GM19438 (cell line): Measurements from ENCODE around the gene PDE8A.
"Not testable (repeated sequence)": the region's sequence is repeated elsewhere in the genome, so short reads cannot be mapped to it uniquely, and the experiment has no call there.

Source experiments
- ATAC-seq: cut with Tn5 transposase; IDR thresholded peaks from one replicate; pipeline ENCODE4 v1.9.1; 2021; ENCODE audit warnings: low read depth; ENCODE audit not compliant: unreplicated experiment

Gene PDE8A

GRCh38 chr15:84960391-84961113 is 21.1 kb upstream of the PDE8A start:
- no peak for ATAC-seq

GRCh38 chr15:84961114-84961452 is 20.6 kb upstream of the PDE8A start:
- ATAC-seq, result no peak

DNA sequence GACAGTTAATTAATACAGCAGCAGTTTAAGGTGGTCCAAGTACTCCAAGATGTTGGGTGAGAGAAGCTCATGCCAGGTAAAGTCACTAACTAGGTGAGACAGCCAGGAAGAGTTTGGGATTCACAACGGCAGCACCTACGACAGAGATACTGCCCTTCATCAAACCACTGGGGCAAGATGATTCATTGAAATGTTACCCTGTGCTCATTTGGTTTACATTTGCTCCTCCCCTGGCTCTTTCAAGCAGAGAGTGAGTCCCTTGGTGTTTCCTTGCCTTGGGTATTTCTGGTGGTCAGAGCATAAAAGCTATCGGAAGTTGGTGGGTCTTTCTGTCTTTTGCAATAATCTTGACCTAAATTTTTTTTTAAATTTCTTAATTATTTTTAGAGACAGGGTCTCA is 19.9 kb upstream of the PDE8A start:
- no peak for ATAC-seq

DNA sequence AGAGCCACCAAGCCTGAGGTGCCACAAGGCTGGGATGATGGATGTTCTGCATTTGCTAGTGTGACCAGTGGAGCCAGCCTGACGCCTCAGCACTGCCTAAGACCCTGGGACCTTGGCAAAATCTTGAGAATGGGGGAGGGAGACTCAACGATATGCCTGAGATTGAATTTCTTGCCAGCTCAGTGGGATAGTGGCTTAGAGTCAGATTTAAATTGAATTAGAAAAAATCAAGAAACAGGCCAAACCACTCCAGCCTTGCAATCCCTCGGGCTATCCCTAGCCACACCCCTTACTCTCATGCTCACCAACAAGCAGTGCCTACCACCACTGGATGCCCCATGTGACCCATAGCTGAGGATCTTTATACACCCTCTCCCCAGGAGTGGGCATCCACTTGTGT is 18.7 kb upstream of the PDE8A start:
- no peak for ATAC-seq

- no peak for ATAC-seq
Measured at GRCh38 chr15:84967380-84967779, 14.3 kb upstream of the PDE8A start.

GRCh38 chr15:84968301-84968700 is 13.4 kb upstream of the PDE8A start:
- no peak for ATAC-seq

GRCh38 chr15:84969257-84969656 is 12.4 kb upstream of the PDE8A start:
- no peak for ATAC-seq

DNA sequence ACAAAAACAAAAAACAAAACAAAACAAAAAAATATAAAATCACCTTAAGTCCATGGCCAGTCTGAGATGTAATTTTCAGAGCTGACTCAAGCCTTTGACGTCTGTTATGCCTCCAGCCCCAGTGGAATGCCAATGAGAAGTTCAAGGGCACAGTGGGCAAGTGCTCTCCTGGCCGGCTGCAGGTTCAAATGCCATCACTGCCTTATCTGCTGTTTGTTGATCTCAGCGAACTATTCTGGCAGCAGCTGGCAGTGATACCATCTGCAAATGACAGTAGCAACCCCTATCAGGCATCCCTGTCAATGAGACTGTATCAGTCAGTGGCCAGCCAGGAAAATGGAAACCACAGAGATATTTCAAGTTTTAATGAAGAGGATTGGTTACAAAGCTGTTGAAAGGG is 10.8 kb upstream of the PDE8A start:
- no peak for ATAC-seq

DNA sequence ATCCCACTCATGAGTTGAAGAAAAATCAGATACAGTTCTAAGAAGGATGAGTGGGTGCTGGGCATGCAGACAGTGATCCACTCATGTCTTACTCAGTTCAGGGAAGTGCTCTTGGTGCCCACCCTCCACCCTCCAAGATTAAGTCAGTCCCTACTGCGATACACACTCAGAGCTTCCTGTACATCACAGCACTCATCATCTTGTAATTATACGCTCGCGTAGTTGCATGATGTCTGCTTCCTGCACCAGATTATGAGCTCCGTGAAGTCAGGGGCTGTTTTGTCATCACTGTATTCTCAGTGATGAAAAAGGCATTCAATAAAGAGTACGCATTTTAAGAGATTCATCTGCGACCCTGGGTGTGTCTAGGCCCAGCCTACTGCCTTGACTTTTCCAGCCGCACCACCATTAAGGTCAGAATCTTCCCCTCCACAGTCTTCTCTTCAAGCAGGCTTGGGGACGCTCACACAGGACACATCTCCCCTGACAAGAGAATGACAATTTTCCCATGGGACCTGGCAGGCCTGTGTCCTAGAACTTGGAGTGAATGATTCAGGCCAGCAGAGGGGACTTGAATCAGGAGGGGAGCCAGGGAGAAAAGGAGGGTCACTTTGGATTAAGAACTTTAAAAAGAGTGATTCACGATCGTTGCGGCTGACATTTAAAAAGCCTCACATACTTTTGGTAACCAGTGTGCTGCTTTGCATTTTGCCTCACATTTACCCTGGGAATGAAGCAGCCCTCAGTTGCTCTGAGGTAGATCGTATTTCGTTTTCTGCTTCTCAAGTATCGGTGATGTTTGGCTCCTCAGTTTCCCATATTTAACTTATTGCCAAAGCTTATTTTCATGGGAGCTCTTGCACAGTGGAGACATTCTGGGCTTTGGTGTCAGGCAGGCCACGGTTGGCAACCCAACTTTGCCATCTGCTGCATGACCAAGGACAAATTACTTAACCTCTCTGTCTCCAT is 7.9 kb upstream of the PDE8A start:
- no peak for ATAC-seq

GRCh38 chr15:84975871-84976351 is 5.7 kb upstream of the PDE8A start:
- no peak for ATAC-seq

DNA sequence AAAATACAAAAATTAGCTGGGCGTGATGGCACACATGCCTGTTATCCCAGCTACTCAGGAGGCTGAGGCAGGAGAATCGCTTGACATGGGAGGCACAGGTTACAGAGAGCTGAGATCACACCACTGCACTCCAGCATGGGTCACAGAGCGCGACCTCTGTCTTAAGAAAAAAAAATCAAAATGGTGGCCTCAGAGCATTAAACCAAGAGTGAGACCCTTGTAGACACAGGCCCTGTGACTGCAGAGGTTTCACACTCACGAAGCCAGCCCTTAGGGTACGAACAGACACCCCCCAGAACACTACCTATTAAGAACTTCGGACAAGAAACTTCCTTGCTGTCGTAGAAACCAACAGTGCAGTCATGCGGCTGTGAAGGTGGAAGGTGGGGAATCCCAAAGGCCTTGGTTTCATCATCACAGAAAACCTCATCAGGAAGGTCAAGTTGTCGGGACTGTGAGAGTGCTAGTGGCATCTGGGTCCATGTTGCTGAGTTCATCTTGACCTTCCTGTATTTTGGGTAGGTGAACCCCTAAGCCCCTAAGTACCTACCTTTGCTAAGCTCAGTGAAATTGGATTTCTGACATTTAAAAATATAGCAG is 4.8 kb upstream of the PDE8A start:
- ATAC-seq, result no peak

DNA sequence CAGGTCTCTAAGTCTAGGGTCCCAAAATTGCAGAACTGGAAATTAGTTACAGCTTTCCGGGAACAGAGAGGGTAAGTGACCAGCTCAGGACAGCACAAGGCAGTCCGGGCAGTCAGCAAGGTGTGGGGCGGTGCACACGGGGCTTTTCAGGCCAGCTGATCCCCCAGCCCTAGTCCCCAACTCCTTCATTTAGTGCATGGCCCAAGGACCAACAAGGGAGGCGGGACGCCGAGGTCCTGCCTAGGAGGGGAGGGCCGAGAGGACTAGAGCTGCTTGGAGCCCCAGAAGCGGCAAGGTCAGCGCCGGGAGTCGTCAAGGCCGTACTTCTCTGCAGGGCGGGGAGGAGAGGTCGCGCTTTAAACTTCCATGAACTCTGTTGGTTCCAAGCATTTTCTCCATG is 2.0 kb upstream of the PDE8A start:
- ATAC-seq, result no peak

- ATAC-seq, result peak; percentile 52
Measured at GRCh38 chr15:84980196-84981053, 1.2 kb upstream of the PDE8A start.

GRCh38 chr15:84981054-84981710 is 474 bp upstream of the PDE8A start:
- ATAC-seq, result peak; percentile 59

DNA sequence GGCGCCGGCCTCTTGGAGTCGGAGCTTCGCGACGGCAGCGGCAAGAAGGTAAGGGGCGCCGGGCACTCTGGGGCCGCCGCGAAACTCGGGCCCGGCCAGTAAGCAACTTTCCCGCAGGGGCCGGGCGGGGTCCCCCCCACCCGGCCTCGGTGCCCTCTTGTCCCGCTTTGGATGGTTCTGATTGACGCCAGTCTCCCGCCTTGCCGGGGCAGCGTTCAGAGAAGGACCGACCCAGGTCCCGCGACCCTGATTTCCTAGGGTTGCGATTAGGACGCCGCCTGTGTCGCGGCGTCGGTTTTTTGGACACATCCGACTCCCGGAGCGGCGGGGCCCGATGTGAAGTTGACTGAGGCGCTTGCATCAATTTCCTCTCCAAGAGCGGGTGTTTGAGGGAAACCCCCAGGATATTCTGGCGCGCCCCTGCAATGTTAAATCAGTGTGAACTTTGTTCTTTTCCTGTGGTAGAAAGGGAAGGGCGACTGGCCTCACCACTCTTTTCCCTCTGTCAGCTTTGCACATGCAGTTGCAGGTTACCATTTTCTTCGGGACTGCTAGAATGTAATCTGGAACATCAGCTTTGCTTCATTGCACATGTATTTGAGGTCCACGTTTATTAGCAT is 755 bp downstream of the PDE8A start:
- ATAC-seq, result no peak

GRCh38 chr15:84983294-84983693 is 1.6 kb downstream of the PDE8A start:
- ATAC-seq, result no peak

- ATAC-seq, result no peak
Measured at GRCh38 chr15:84983711-84984110, 2.1 kb downstream of the PDE8A start.

DNA sequence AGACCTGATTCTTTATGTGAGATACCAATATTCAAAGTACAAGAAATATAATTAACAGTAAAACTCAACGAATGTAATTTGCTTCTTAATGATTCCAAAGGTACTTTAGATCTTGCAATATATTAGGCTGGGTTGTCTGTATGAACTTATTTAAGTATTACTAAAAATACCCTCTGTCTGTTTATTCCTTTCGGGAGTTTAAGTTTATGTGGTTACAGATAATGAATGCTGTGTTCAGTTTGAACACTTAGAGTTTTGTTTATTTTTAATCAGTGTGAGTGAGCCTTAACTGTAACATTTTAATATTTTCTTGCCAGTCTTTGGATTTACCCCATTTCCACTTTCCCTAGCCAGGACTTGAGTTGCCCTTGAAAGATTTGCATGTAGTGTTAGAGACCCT is 3.5 kb downstream of the PDE8A start:
- ATAC-seq, result no peak

DNA sequence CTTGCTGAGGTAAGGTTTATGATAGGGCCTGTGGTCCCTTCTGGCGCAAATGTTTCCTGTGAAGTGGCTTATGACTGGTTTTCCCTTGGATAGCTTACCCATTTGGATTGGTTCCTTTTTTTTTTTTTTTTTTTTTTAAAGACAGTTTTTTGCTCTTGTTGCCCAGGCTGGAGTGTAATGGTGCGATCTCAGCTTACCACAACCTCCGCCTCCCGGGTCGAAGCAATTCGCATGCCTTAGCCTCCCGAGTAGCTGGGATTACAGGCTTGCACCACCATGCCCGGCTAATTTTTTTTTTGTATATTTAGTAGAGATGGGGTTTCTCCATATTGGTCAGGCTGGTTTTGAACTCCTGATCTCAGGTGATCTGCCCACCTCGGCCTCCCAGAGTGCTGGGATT is 5.7 kb downstream of the PDE8A start:
- not testable (repeated sequence) for ATAC-seq
